Glomerular visceral epithelial cell (primary cell): ENCODE results near the gene MAP3K7CL.

Experiments used
- DNase-seq: peaks from one replicate; pipeline ENCODE4 v3.0.0-alpha.2; 2016; ENCODE audit errors: extremely low spot score

Gene MAP3K7CL

GRCh38 chr21:29195981-29196669, 65.7 kb downstream of the MAP3K7CL start:
- DNase-seq = peak; percentile 86

DNA sequence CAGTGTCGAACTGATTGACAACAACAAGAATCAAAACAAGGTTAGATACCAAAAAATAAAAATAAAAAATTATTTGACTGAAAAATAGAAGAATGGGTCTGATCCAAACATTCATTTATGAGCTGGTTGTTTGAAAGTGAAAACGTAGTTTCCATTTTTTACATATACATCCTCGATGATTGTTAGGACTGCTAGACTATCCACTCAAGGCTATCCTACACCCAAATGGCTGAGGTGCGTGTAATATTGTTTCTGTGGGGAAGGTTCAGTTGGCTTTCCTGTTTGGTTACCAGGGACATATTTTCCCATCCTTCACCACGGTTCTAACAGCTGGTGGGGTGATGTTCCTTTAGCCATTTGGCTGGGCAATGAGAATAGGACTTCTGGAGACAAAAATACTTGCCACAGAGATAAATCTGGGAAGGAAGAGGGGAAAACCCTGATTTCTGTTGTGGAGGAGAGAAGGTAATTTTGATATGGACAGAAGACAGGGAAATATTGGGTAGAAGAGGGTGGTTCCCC, 66.3 kb downstream of the MAP3K7CL start:
- peak; percentile 11 for DNase-seq

GRCh38 chr21:29201186-29201585, 70.7 kb downstream of the MAP3K7CL start:
- DNase-seq = no peak

DNA sequence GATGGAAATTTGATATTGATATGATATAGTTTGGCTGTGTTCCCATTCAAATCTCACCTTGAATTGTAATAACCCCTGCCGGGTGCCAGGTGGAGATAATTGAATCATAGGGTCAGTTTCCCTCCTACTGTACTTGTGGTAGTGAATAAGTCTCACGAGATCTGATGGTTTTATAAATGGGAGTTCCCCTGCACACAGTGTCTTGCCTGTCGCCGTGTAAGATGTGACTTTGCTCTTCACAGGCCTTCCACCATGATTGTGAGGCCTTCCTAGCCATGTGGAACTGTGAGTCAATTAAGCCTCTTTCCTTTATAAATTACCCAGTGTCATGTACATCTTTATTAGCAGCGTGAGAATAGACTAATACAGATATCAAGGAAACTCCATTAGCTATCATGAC, 74.6 kb downstream of the MAP3K7CL start:
- DNase-seq = no peak

DNA sequence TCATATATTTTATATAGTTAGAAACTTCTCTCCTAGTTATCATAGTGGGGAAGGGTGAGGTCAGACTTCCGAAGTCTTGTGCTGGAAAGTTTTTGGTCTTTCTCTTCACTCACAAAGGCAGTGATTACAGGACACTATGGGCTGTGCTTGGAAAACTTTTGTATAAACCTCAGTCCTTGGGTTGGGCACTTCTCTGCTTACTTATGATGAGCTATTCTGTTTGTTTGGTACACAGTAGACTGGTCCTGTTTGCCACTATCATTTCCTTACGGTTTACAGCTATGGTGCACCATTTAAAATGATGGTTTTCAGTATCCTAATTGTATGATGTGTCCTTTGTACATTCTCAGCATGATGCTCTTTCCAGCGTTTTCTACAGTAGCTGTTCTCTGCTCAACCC, 75.5 kb downstream of the MAP3K7CL start:
- no peak for DNase-seq

DNA sequence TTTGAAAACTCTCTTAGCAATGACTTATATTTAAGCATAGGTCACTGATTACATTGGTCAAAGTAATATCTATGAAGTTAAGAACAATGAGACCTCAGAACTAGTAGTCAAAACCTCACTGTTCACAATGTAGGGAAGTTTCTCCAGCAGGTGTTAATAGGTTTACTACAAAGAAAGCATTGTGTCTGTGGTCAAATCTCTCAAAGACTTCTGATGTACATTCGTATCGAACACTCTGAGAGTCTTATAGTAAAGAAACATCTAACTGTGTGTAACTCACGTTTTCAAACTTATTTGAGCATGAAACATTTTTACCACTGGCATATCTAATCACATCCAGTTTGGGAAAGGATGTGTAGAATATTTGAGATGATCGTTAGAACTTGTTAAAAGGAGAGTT, 76.0 kb downstream of the MAP3K7CL start:
- no peak for DNase-seq

DNA sequence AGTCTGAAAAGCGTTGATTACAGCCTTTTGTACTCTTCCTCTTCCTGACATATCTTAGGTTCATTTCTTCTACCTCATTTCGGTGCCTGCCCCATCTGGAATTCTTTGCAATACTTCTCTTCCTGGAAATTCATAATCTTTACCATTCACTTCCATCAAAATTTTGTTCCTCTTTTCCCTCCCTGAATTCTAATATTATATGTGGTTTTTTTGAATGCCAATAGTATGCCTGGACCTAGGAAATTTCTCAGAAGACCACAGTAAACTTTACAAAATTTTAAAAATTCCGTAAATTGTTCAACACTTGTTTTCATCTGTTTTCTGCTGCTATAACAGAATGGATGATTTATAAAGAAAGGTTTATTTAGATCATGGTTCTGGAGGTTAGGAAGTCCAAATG, 76.8 kb downstream of the MAP3K7CL start:
- no peak for DNase-seq

GRCh38 chr21:29208044-29208681, 77.7 kb downstream of the MAP3K7CL start:
- no peak for DNase-seq

- peak; percentile 16 for DNase-seq
These were observed 78.2 kb downstream of the MAP3K7CL start for GRCh38 chr21:29208682-29209059.

- no peak for DNase-seq
These were observed 79.3 kb downstream of the MAP3K7CL start for GRCh38 chr21:29209696-29210095.

- DNase-seq = no peak
These were observed 80.8 kb downstream of the MAP3K7CL start for GRCh38 chr21:29211205-29211604.

- DNase-seq = no peak
These were observed 82.0 kb downstream of the MAP3K7CL start for GRCh38 chr21:29212446-29212845.

DNA sequence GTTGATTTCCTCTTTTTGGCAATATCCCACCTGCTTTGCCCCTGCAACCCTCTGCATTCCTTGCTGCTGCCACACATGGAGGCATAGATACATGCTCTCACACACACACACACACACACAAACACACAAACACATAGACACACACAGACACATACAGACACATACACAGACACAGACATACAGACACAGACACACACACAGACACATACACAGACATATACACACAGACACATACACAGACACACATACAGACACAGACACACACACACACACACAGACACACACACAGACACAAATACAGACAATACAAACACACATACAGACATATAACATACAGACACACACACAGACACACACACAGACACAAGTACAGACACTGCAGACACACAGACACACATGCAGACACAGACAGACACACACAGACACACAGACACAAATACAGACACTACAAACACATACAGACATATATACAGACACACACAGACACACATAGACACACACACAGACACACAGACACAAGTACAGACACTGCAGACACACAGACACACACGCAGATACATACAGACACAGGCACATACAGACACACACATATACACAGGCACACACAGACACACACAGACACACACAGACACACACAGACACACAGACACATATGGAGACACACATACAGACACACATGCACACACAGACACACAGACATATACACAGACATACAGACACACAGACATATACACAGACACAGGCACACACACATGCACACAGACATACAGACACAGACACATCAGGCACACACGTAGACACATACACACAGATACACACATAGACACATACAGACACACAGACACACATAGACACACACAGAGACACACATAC, 83.3 kb downstream of the MAP3K7CL start:
- no peak for DNase-seq

DNA sequence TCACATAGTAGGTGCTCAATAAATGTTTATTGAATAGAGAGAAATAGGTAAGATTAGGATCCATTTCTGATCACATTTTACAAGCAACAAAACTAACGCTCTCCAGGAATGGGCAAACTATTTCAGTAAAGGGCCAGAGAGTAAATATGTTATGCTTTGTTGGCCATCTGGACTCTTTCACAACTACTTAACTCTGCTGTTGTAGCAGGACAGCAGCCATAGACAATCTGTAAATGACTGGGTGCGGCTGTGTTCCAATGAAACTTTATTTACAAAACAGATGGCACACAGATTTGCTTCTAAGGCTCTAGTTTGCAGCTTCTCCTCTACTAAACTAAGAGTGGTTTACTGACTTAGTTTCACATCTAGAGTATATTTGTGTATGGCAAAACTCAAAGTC, 85.3 kb downstream of the MAP3K7CL start:
- no peak for DNase-seq

- DNase-seq = peak; percentile 52
These were observed 87.4 kb downstream of the MAP3K7CL start for GRCh38 chr21:29217818-29218291.

GRCh38 chr21:29218749-29219148, 88.3 kb downstream of the MAP3K7CL start:
- no peak for DNase-seq

DNA sequence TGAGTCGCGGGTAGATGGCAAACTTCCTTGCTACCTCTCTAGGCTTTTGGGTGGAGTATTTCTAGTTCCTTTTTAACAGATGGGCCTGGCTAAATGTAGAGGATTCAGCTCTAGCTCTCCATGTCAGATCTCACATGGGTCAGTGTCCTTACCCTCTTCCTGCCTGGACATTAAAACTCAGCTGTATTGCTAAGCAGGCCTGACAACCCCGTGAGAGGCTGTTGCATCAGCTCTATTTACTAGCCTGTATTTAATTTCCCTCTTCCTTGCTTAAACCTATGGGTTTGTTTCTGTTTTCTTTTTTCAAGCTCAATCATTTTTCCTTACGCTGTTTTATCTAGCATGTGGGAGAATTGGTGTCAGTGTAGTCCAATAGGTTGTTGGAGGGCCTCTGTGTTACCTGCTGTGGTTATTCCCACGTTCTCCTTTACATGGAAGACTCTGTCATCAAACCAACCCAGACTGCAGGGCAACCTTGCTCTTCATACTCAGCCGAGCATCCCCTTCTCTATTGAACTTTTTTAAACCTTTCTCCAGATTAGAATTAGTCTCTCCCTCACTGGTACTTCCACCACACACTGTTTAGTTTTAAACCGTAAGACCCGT, 88.8 kb downstream of the MAP3K7CL start:
- no peak for DNase-seq

DNA sequence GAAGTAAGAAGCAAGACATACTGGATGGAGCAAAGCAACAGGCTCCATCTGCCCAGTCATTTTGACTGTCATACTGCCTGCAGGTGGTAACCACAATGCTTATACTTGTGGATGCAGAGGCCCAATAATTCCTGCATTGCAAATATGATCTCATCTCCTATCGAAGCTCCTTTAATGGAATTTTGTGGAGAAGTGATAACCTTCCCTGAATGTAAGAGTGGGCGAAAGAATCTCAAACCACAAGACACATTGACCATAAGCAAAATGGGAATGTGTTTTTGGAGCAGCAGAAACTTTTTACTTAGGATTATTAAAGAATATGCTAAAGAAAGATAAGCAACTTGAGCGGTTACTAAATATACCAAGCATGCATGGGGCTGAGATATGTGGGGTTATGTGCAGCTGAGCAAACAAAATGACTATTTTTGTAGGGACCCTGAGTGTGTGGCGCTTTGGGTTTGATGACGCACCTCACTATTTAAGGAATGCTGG, 90.9 kb downstream of the MAP3K7CL start:
- DNase-seq = peak; percentile 81

- no peak for DNase-seq
These were observed 93.6 kb downstream of the MAP3K7CL start for GRCh38 chr21:29224006-29224405.
